Activated CD8-positive, alpha-beta T cell treated with anti-CD3 and anti-CD28 coated beads for 36 hours (primary cell): ENCODE data around the gene MARCHF9. TPM values are rescaled to one million over a fixed set of nuclear protein-coding genes. Genes with fewer than 3 reads are reported as not detected.

ENCODE experiments used
- ATAC-seq: fragments of 200-7000 bp; cut with Tn5 transposase; one replicate; pipeline ENCODE4 v1.10.0; 2021; ENCODE audit warnings: mild to moderate bottlenecking, moderate library complexity
- CTCF ChIA-PET: fragments of 350-600 bp; sonication (Branson Sonifier 250); formaldehyde crosslinking; loops from one replicate; lab custom pipeline; 2021; ENCODE audit warnings: antibody characterized with exemption; lab: Charles Lee
- POLR2A ChIA-PET: fragments of 350-600 bp; sonication (Branson Sonifier 250); formaldehyde crosslinking; loops from one replicate; lab custom pipeline; 2021; ENCODE audit warnings: antibody characterized with exemption; lab: Charles Lee
- DNase-seq: peaks from one replicate; pipeline ENCODE4 v3.0.0-alpha.2; 2020
- H3K27ac Mint-ChIP-seq: one replicate; pipeline ENCODE4 v1.8.0; 2021; ENCODE audit warnings: mild to moderate bottlenecking, mixed read lengths
- H3K27me3 Mint-ChIP-seq: one replicate; pipeline ENCODE4 v1.8.0; 2021; ENCODE audit warnings: mixed read lengths
- H3K36me3 Mint-ChIP-seq: one replicate; pipeline ENCODE4 v1.8.0; 2021; ENCODE audit warnings: low read depth, mixed read lengths
- H3K4me1 Mint-ChIP-seq: one replicate; pipeline ENCODE4 v1.8.0; 2021; ENCODE audit warnings: low read depth, mixed read lengths
- H3K4me3 Mint-ChIP-seq: one replicate; pipeline ENCODE4 v1.8.0; 2021; ENCODE audit warnings: mild to moderate bottlenecking, moderate library complexity, mixed read lengths
- H3K9me3 Mint-ChIP-seq: one replicate; pipeline ENCODE4 v1.8.0; 2021; ENCODE audit warnings: mixed read lengths
- intact Hi-C: fragments of 100-400 bp; cut with micrococcal nuclease; formaldehyde crosslinking; loops from one replicate; pipeline ENCODE4 v1.10.0; 2022
- total RNA-seq, 2 experiments: library from RNA; stranded (reverse); gene quantifications; one replicate each; pipeline ENCODE4 v1.2.3, GENCODE V29; 2021
- TF ChIP-seq, protein P1 (sequence below): fragments of 200-600 bp; IDR thresholded peaks from one replicate; pipeline ENCODE4 v1.8.0; 2022; ENCODE audit warnings: antibody characterized with exemption, mild to moderate bottlenecking

MARCHF9 gene
- total RNA-seq, 2 experiments from 2014 or later, result 23.4 to 24.3 TPM

DNA sequence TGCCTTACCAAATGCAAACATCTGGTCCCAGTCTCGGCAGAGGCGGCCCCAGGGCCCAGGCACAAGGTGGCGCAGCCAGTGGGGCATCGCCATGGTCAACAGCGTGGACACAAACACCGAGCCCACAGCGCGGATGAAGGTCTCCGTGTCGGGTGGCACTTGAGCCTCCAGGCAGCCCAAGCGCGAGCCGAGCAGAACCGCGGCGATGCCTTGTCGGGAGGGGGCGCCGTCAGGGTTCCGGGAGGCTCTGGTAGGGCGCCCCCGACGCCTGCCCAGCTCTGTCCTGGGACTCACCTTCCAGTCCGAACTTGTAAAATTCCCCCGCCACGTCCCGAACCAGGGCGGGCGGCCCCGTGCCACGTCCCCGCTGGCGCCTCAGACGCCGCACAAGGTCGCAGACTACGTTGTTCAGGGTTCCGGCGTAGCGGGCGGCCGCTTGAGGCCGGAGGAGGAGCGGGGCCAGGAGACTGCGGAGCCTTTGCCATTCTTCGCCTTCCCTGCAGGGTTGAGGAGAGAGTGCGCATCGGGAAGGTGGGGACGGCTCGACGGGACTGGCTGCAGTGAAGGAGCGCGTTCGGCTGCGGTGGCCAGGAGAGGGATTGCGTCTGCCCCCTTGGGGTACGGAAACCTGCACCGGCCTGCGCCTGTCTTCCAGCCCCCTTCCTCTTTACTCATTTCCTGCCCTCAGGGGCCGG lies 10.2 kb downstream of the MARCHF9 start:
- peaks cover 6% of the 10 kb centered on the region for H3K27me3 Mint-ChIP-seq
- H3K27ac Mint-ChIP-seq, result peak overlapping the region; percentile 70
- H3K36me3 Mint-ChIP-seq, result peaks cover 51% of the 10 kb centered on the region
- ChIA-PET CTCF (interaction anchor here (0.7 to 10.4 kb wide), 11 partner anchors 9 to 141 kb away, joined by 3 to 122 read pairs (median 3); partner anchors contain the start of genes CDK4, EEF1AKMT3, MARCHF9 and METTL1), POLR2A (interaction anchor here (0.7 to 1.6 kb wide), 7 partner anchors 9 to 163 kb away, joined by 3 to 10 read pairs (median 4); partner anchors contain the start of genes MARCHF9 and TSFM)
- ATAC-seq (peak; percentile 72), DNase-seq (peak; percentile 70)
- H3K9me3 Mint-ChIP-seq, result no peaks in the 10 kb centered on the region
- peaks cover 28% of the 10 kb centered on the region for H3K4me1 Mint-ChIP-seq
- H3K4me3 Mint-ChIP-seq, result peak overlapping the region; percentile 80
- TF ChIP-seq, protein P1, sequence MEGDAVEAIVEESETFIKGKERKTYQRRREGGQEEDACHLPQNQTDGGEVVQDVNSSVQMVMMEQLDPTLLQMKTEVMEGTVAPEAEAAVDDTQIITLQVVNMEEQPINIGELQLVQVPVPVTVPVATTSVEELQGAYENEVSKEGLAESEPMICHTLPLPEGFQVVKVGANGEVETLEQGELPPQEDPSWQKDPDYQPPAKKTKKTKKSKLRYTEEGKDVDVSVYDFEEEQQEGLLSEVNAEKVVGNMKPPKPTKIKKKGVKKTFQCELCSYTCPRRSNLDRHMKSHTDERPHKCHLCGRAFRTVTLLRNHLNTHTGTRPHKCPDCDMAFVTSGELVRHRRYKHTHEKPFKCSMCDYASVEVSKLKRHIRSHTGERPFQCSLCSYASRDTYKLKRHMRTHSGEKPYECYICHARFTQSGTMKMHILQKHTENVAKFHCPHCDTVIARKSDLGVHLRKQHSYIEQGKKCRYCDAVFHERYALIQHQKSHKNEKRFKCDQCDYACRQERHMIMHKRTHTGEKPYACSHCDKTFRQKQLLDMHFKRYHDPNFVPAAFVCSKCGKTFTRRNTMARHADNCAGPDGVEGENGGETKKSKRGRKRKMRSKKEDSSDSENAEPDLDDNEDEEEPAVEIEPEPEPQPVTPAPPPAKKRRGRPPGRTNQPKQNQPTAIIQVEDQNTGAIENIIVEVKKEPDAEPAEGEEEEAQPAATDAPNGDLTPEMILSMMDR, result peak; percentile 55
- intact Hi-C loops, result no loop called here

DNA sequence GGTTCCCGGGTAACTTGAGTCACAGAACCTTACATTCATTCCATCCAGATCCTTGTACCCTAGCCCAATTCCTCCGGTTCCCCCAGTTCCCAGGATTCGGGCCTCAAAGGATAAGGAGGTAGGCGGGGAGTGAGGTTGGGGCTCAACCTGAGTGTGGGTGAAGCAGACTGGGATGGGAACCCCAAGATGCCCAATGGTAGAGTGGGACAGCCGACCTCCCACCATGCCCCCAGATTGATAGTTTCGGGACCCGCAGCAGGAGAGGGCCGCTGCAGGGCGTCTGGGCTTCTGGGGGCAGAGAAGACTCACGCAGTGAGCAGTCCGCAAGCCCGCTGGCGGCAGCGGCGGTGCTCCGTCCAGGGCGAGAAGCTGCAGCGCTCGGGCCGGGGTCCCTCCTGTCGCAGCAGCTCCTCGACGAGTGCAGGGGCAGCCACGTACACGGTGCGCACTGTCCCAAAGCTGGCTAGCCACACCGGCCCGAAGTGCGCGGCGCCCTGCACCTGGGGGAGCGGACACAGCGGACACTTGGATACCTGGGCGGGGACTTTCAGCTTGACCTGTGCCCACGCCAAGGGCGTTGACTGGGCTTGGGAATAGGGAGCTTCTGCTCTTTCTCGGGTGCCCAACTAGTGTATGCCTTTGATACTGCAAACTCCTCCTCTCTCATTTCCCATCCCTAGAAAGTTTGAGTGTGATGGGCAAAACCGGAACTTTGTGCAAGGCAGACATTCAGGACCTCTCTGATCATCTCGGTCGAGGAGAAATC lies 11.0 kb downstream of the MARCHF9 start:
- peaks cover 6% of the 10 kb centered on the region for H3K27me3 Mint-ChIP-seq
- POLR2A ChIA-PET, result interaction anchor here (0.8 to 1.6 kb wide), 9 partner anchors 9 to 80 kb away, joined by 3 to 10 read pairs (median 4); partner anchors contain the start of genes CDK4, CTDSP2, TSFM and TSPAN31
- CTCF ChIA-PET, result interaction anchor here (1.3 to 10.4 kb wide), 6 partner anchors 10 to 139 kb away, joined by 3 to 122 read pairs (median 8); partner anchors contain the start of genes CDK4, EEF1AKMT3, MARCHF9 and METTL1
- TF ChIP-seq, protein P1, result no peak
- H3K36me3 Mint-ChIP-seq, result peaks cover 49% of the 10 kb centered on the region
- peak overlapping the region; percentile 70 for H3K27ac Mint-ChIP-seq
- DNase-seq (no peak), ATAC-seq (peak; percentile 15)
- no peaks in the 10 kb centered on the region for H3K9me3 Mint-ChIP-seq
- intact Hi-C loops, result no loop called here
- H3K4me1 Mint-ChIP-seq, result peaks cover 33% of the 10 kb centered on the region
- peak overlapping the region; percentile 80 for H3K4me3 Mint-ChIP-seq

DNA sequence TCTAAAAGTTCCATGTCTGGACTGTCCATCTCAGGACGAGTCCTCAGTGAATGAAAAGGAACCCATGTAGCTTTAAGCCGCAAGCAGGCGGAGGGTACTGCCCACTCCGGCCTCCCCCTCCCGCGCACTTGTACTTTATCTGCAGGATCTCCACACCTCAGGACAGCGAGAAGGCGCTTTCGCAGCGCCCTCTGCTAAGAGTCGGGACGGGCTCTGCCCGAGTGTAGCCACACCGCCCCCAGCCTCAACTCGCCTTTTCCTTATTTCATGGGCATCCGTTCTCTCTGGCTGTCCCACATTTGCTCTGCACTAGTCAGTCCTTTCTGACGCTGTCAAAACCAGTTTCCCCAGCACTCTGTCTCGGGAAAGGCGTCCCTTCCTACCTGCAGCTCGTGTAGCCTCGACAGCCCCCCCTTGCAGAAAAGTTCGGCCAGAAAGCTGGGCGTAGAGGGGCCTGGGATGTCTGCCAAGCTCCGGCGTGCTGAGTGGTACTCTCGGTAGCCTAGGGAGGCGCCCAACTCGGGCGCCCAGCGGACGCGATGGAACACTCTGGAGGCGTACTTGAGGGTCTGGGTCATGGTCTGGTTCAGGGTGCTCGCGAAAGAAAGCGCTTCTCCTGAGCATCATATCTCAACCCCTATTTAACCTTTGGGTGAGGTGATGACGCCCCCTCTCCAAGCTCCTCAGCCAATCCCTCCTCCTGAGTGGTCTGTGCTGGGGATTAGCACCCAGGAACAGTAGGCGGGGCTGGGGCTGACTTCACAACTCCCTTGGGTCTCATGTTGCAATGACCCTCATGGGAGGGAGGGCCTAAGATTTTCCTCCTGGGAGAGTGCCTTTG lies 11.8 kb downstream of the MARCHF9 start, which contains the start of gene CYP27B1:
CYP27B1 (minus strand) TSS at position 615 of the 841 bp plus-strand sequence; CDS start at position 578, 37 bp downstream.
- ATAC-seq, result peak; percentile 7
- Mint-ChIP-seq H3K27ac (no peak within 1 kb of the TSS), H3K27me3 (peaks cover 6% of the 10 kb centered on the region), H3K36me3 (peaks cover 49% of the 10 kb centered on the region), H3K9me3 (no peaks in the 10 kb centered on the region), H3K4me1 (peaks cover 39% of the 10 kb centered on the region), H3K4me3 (peak within 1 kb of the TSS; percentile 80)
- TF ChIP-seq, protein P1, result no peak
- ChIA-PET POLR2A (interaction anchor here (0.8 to 2.2 kb wide), 10 partner anchors 10 to 80 kb away, joined by 3 to 7 read pairs (median 4); partner anchors contain the start of genes CDK4, CTDSP2, TSFM and TSPAN31), CTCF (interaction anchor here (1.3 to 10.4 kb wide), 4 partner anchors 10 to 138 kb away, joined by 3 to 122 read pairs (median 42); partner anchors contain the start of genes EEF1AKMT3, MARCHF9, METTL1 and TSFM)
- DNase-seq, result peak; percentile 40
- intact Hi-C loops, result no loop called here

DNA sequence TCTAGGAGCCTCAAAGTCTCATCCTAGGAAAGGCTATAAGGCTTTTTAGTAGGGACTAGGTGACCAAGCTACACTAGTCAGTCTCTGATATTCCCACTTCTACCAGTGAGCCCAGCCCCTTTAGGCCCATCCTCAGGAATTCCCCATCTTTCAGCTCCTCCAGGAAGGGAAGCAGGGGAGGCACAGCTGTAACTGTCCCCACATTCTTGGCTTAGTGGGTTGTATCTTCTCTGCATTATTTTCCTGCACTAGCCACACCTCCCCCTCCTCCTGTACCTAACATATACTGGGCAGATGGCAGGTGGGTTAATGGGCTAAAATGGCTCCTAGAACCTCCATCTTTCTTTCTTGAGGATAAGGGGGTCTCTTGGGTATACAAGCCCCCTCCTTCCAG lies 12.4 kb downstream of the MARCHF9 start:
- Mint-ChIP-seq H3K27ac (no peak overlapping the region), H3K4me1 (peaks cover 39% of the 10 kb centered on the region), H3K27me3 (peaks cover 6% of the 10 kb centered on the region), H3K36me3 (peaks cover 47% of the 10 kb centered on the region), H3K4me3 (no peak overlapping the region), H3K9me3 (no peaks in the 10 kb centered on the region)
- TF ChIP-seq, protein P1, result no peak
- no peak for ATAC-seq
- DNase-seq, result no peak
- intact Hi-C loops, result no loop called here
- POLR2A ChIA-PET, result interaction anchor here (0.9 to 2.2 kb wide), 7 partner anchors 11 to 31 kb away, joined by 3 to 7 read pairs (median 4); partner anchors contain the start of genes CDK4 and TSPAN31
- CTCF ChIA-PET, result interaction anchor here (2.8 to 10.4 kb wide), 4 partner anchors 8 to 137 kb away, joined by 10 to 122 read pairs (median 46); partner anchors contain the start of genes EEF1AKMT3, MARCHF9, METTL1 and TSFM
